Activated CD8-positive, alpha-beta memory T cell treated with anti-CD3 and anti-CD28 coated beads, Interleukin-2, amount 50 U/mL, for 1 hour (primary cell): ENCODE data around the gene SLC27A6.

Experiments used
- DNase-seq: peaks from one replicate; pipeline ENCODE4 v3.0.0-alpha.2; 2020; ENCODE audit errors: extremely low read depth

Gene SLC27A6

DNA sequence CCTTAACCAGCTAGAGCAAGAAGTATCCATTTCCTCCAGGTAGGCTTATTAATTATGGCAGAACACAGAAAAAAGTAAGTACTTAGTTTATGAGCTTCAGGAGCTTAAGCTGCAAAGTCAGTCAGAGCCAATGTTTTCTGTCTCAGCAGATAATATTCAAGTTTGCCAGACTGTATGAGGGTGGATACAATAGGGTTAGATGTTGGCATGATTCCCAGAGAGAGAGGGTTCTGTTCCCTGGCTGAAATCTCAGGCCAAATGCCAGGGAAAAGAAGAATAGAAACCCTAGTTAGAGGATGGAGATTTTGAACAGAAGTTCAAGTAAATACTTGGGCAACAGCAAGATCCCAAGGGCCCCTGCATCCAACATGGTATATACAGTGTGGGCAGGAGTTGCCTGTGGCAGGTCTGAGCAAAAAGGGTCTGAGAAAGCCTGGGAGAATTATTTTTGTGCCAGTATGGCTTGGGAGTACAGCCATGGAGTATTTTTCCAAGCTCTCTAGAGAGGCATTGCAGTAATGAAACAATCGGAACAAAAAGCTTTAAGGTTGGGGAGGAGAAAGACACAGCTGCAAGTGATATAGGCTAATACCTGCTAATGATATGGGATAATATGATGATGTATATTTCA, 98.3 kb downstream of the SLC27A6 start:
- no peak for DNase-seq

GRCh38 chr5:129065721-129066120, 100.4 kb downstream of the SLC27A6 start:
- DNase-seq = no peak

GRCh38 chr5:129067745-129068144, 102.5 kb downstream of the SLC27A6 start:
- DNase-seq = no peak

GRCh38 chr5:129069292-129069691, 104.0 kb downstream of the SLC27A6 start:
- no peak for DNase-seq

- no peak for DNase-seq
Measured at GRCh38 chr5:129073111-129073510, 107.8 kb downstream of the SLC27A6 start.

DNA sequence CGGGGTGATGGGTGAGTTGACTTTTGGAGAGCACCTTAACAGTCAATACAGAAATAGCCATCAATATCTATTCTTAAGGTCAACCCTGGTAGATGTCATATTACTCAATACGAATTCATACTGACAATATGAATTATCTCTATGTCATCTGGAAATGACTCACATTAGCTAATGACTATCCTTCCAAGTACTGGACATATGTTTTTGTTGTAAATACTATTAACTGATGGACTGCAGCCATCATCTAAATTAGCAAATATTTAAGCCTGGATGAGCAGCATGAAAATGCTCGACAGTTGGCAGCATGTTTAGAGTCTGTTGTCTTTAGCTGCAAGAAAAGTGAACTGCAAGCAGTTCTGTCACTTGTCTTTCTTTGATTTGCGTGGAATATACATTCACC, 109.6 kb downstream of the SLC27A6 start:
- DNase-seq = no peak

GRCh38 chr5:129077433-129078075, 112.3 kb downstream of the SLC27A6 start:
- no peak for DNase-seq

DNA sequence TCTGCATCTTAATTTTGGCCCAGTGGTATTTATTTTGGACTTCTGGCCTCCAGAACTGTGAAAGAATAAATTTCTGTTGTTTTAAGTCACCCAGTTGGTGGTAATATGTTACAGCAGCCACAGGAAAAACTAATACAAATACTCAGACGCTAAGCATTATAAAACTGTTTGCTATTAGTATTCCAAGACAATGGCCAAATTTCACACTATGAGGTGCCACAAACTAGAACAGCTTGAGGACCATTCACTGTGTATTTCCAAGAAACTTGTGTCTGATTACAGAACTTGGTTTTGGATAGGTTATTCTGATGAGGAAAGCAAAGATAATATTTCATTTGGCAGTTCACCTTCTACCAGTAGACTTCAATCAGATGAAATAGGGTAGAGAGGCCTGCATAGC, 113.0 kb downstream of the SLC27A6 start:
- DNase-seq = no peak

DNA sequence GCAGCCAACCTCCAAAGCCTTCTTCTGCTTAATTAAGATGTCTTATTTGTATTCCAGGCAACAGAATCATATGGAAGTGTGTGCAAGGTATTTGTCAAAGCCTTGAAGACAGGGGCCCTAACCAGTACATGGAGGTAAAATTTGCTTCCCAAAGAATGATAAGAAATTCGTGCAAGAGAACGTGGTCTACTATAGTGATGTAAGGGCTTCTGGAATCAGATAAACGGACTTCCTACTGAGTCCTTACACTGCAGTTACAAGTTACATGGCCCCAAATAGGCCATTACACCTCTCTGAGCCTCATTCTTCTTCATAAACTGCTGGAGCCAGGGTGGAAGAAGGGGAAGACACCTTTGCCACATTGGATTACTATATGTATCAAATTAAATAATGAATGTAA, 113.4 kb downstream of the SLC27A6 start:
- DNase-seq = no peak

- no peak for DNase-seq
Measured at GRCh38 chr5:129079496-129079895, 114.2 kb downstream of the SLC27A6 start.

GRCh38 chr5:129080766-129081165, 115.5 kb downstream of the SLC27A6 start:
- no peak for DNase-seq

- DNase-seq = no peak
Measured at GRCh38 chr5:129082225-129083136, 117.2 kb downstream of the SLC27A6 start.
